Gastroesophageal sphincter (tissue), 3 donors: Measurements from ENCODE around the gene PRPF6.

Experiments
- POLR2A ChIP-seq, 2 donors: fragments of 450-650 bp; IDR thresholded peaks; one replicate each; pipeline ENCODE4 v1.6.1; 2017; ENCODE audit warnings: antibody characterized with exemption in 2 of 2, mild to moderate bottlenecking in 2 of 2, moderate library complexity in 1 of 2
- TF ChIP-seq, protein P1 (sequence below), 4 experiments: fragments of 200-600 bp in 2 of 4; fragments of 450-650 bp in 2 of 4; sonication (generic) in 1 of 4; IDR thresholded peaks; one replicate each; pipeline ENCODE4 v1.5.1; 2017 to 2019; ENCODE audit warnings: antibody characterized with exemption in 4 of 4, mild to moderate bottlenecking in 2 of 4, moderate library complexity in 2 of 4

DNA sequence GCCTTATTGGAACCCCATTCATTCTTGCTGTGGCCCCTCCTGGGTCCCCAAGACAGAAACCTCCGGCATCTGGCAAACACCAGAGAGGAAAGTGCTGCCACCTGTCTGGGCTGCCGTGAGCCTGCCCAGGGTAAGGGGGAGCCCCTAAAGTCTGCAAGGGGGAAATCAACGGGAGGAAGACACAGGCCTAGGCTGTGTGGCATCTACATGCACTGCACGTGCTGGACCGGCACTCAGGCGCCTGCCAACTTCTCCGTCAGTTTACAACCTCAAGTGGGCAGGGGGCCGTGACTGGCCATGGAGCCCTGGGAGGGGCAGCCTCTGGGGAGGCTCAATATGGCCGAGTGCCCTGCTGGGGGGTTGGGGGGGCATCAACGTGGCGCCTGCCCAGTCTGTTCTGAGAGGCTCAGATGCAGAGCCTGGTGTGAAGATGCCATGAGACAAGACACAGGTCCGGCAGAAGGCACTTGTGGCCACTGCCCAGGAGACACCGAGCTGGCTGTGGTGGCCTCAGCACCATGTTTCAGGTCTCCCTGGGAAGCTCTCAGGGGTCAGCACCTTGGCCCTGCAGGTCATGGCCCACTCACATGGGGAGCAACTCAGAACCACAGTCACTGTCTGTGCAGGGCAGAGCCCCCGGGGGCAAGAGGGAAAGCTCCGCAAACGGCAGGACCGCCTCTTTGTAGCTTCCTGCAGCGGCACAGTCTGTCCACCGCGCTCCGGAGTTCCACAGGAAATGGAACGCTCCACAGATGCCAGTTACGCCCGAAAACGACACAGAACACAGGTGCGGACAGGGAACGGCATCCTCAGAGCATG, 33.1 kb upstream of the PRPF6 start:
- TF ChIP-seq, protein P1, sequence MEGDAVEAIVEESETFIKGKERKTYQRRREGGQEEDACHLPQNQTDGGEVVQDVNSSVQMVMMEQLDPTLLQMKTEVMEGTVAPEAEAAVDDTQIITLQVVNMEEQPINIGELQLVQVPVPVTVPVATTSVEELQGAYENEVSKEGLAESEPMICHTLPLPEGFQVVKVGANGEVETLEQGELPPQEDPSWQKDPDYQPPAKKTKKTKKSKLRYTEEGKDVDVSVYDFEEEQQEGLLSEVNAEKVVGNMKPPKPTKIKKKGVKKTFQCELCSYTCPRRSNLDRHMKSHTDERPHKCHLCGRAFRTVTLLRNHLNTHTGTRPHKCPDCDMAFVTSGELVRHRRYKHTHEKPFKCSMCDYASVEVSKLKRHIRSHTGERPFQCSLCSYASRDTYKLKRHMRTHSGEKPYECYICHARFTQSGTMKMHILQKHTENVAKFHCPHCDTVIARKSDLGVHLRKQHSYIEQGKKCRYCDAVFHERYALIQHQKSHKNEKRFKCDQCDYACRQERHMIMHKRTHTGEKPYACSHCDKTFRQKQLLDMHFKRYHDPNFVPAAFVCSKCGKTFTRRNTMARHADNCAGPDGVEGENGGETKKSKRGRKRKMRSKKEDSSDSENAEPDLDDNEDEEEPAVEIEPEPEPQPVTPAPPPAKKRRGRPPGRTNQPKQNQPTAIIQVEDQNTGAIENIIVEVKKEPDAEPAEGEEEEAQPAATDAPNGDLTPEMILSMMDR (IDR thresholded peaks at IDR 0.05): no peak
- no peak for TF ChIP-seq POLR2A (IDR thresholded peaks at IDR 0.05)
